HFFc6 (cell line): ENCODE data around the gene PLSCR4. TPM values are rescaled to one million over a fixed set of nuclear protein-coding genes. Genes with fewer than 3 reads are reported as not detected.

Experiments
- DNase-seq: peaks from one replicate; pipeline ENCODE4 v3.0.0-alpha.2; 2018
- H3K27ac Mint-ChIP-seq: 2 replicates; pipeline ENCODE4 v1.8.0; 2020; ENCODE audit warnings: mild to moderate bottlenecking, mixed read lengths
- H3K27me3 Mint-ChIP-seq: 2 replicates; pipeline ENCODE4 v1.8.0; 2021; ENCODE audit warnings: mild to moderate bottlenecking, moderate library complexity, mixed read lengths; ENCODE audit not compliant: insufficient read depth
- H3K36me3 Mint-ChIP-seq: 2 replicates; pipeline ENCODE4 v1.8.0; 2021; ENCODE audit warnings: low read depth, mixed read lengths
- H3K4me1 Mint-ChIP-seq: 2 replicates; pipeline ENCODE4 v1.8.0; 2020; ENCODE audit warnings: low read depth, mixed read lengths
- H3K4me3 Mint-ChIP-seq: 2 replicates; pipeline ENCODE4 v1.8.0; 2020; ENCODE audit warnings: mild to moderate bottlenecking, moderate library complexity, mixed read lengths
- H3K9me3 Mint-ChIP-seq: 2 replicates; pipeline ENCODE4 v1.8.0; 2020; ENCODE audit warnings: mild to moderate bottlenecking, mixed read lengths
- total RNA-seq, 6 experiments: library from RNA; stranded (reverse); fragmentation: NEBNext Ultra II Directional; extraction: Animal tissue kit (Norgen Biotek cat#: 25700); gene quantifications; 2 replicates in 1 of 6; 3 replicates in 5 of 6; pipeline ENCODE4 v1.2.3, GENCODE V29; 2021
- TF ChIP-seq, protein P1 (sequence below): fragments of 200-600 bp; sonication (generic); IDR thresholded peaks from 2 replicates; pipeline ENCODE4 v1.5.0; 2021; ENCODE audit warnings: antibody characterized with exemption, mild to moderate bottlenecking

Gene PLSCR4
- total RNA-seq, 6 experiments from 2014 or later: 6.7 to 11.9 (median 9.8) TPM

GRCh38 chr3:146157325-146158060 lies 93.4 kb downstream of the PLSCR4 start:
- no peaks in the 10 kb centered on the region for H3K9me3 Mint-ChIP-seq
- peak overlapping the region; percentile 96 for H3K4me3 Mint-ChIP-seq
- no peak for DNase-seq
- H3K27ac Mint-ChIP-seq: peak overlapping the region; percentile 80
- peaks cover 10% of the 10 kb centered on the region; the same call in 1 of the 2 replicates for H3K36me3 Mint-ChIP-seq
- TF ChIP-seq, protein P1, sequence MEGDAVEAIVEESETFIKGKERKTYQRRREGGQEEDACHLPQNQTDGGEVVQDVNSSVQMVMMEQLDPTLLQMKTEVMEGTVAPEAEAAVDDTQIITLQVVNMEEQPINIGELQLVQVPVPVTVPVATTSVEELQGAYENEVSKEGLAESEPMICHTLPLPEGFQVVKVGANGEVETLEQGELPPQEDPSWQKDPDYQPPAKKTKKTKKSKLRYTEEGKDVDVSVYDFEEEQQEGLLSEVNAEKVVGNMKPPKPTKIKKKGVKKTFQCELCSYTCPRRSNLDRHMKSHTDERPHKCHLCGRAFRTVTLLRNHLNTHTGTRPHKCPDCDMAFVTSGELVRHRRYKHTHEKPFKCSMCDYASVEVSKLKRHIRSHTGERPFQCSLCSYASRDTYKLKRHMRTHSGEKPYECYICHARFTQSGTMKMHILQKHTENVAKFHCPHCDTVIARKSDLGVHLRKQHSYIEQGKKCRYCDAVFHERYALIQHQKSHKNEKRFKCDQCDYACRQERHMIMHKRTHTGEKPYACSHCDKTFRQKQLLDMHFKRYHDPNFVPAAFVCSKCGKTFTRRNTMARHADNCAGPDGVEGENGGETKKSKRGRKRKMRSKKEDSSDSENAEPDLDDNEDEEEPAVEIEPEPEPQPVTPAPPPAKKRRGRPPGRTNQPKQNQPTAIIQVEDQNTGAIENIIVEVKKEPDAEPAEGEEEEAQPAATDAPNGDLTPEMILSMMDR: no peak
- H3K27me3 Mint-ChIP-seq: peaks cover 3% of the 10 kb centered on the region
- H3K4me1 Mint-ChIP-seq: peaks cover 65% of the 10 kb centered on the region

DNA sequence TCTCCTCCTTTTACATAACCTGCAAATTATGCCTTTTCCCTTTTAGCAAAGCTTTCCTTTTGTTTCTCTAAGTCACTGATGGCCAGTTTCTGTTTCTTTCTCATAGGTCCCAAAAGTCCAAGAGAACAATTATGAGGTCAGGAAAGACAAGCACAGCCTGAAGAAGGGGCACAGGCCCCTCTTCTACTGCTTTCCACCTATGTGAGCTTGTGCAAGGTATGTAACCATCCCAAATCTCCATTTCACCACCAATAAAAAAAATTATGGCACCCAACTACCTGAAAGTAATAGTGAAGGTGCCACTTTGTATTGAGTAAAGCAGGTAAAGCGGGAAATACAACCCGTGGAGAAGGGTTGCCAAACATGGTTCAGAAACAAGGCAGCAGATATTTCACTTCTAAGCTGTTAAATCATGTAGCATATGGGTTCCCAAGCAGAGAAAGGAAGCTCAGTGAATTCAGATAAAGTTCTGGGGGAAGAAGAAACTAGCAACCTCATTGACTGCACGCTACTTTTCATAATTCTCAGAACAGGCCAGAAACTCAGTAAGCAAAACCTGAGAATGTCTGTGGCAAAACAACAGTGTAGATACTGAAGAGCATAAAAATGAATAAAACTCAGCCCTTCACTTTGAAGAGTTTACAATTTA lies 94.1 kb downstream of the PLSCR4 start:
- Mint-ChIP-seq H3K4me1 (peaks cover 61% of the 10 kb centered on the region), H3K36me3 (peaks cover 12% of the 10 kb centered on the region; the same call in 1 of the 2 replicates), H3K27me3 (peaks cover 3% of the 10 kb centered on the region), H3K9me3 (no peaks in the 10 kb centered on the region), H3K27ac (peak overlapping the region; percentile 80), H3K4me3 (peak overlapping the region; percentile 96)
- TF ChIP-seq, protein P1: no peak
- no peak for DNase-seq

- peaks cover 60% of the 10 kb centered on the region for H3K4me1 Mint-ChIP-seq
- H3K9me3 Mint-ChIP-seq: no peaks in the 10 kb centered on the region
- H3K27ac Mint-ChIP-seq: peak overlapping the region; percentile 67
- peak overlapping the region; percentile 96 for H3K4me3 Mint-ChIP-seq
- H3K36me3 Mint-ChIP-seq: peaks cover 18% of the 10 kb centered on the region; the same call in 1 of the 2 replicates
- peaks cover 3% of the 10 kb centered on the region; the same call in 1 of the 2 replicates for H3K27me3 Mint-ChIP-seq
- TF ChIP-seq, protein P1: no peak
- no peak for DNase-seq
Measured at GRCh38 chr3:146156095-146156494, 94.8 kb downstream of the PLSCR4 start.

- DNase-seq: no peak
- TF ChIP-seq, protein P1: no peak
- Mint-ChIP-seq H3K27me3 (peaks cover 3% of the 10 kb centered on the region; the same call in 1 of the 2 replicates), H3K36me3 (peaks cover 22% of the 10 kb centered on the region; the same call in 1 of the 2 replicates), H3K4me3 (no peak overlapping the region), H3K9me3 (no peaks in the 10 kb centered on the region), H3K27ac (no peak overlapping the region), H3K4me1 (peaks cover 67% of the 10 kb centered on the region)
Measured at GRCh38 chr3:146154995-146155394, 95.9 kb downstream of the PLSCR4 start.

DNA sequence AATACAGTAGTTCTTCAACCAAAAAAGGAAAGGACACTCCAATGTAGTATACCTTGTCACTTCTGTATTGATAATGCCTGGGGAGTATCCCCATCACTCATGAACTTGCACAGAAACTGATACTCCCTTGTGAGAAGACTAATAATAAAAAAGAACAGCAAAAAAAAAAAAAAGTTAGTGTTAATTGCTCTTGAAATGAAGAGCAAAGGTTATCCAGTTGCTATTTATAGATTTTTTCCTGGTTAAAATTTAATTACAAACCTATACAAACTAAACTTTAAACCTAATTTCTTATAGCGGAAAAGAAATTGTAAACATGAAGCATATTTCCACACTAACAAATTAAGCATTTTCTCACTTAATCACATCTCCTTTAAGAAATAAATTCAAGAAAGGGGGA lies 96.6 kb downstream of the PLSCR4 start:
- Mint-ChIP-seq H3K27ac (no peak overlapping the region), H3K27me3 (peaks cover 3% of the 10 kb centered on the region; the same call in 1 of the 2 replicates), H3K36me3 (peaks cover 21% of the 10 kb centered on the region; the same call in 1 of the 2 replicates), H3K4me1 (peaks cover 72% of the 10 kb centered on the region), H3K9me3 (no peaks in the 10 kb centered on the region), H3K4me3 (no peak overlapping the region)
- no peak for DNase-seq
- TF ChIP-seq, protein P1: no peak
